CD14-positive monocyte (primary cell): ENCODE data around the gene MIA2. TPM values are rescaled to one million over a fixed set of nuclear protein-coding genes. Genes with fewer than 3 reads are reported as not detected.
A peak's percentile ranks its signal among the peaks of the same experiment; 100 is the strongest.

Source experiments
- DNase-seq, 3 donors: peaks; one replicate each; pipeline ENCODE4 v3.0.0-alpha.2; 2011 to 2022
- H2AFZ ChIP-seq: 2 replicates; pipeline ENCODE4 v1.6.0; 2012; ENCODE audit warnings: mild to moderate bottlenecking, low read depth, low read length, inconsistent platforms; ENCODE audit not compliant: insufficient read depth, poor library complexity, severe bottlenecking
- H3K27ac ChIP-seq, 2 donors: 1 replicate in 1 of 2; 2 replicates in 1 of 2; pipeline ENCODE4 v1.5.1; 2012 to 2013; ENCODE audit warnings: low read length in 2 of 2, control low read depth in 1 of 2, inconsistent platforms in 1 of 2, low read depth in 1 of 2, mild to moderate bottlenecking in 1 of 2
- H3K27me3 ChIP-seq, 2 donors: one replicate each; pipeline versions ENCODE4 v1.6.0 to v1.6.1; 2011 to 2013; ENCODE audit warnings: low read length in 2 of 2; ENCODE audit not compliant: control insufficient read depth in 2 of 2, insufficient read depth in 2 of 2
- H3K36me3 ChIP-seq, 2 donors: replicated peaks in 1 of 2; 1 replicate in 1 of 2; 2 replicates in 1 of 2; pipeline versions ENCODE4 v1.5.1 to v1.6.1; 2012 to 2013; ENCODE audit warnings: low read length in 2 of 2, control low read depth in 1 of 2, inconsistent platforms in 1 of 2, mild to moderate bottlenecking in 1 of 2; ENCODE audit not compliant: insufficient read depth in 2 of 2, control insufficient read depth in 1 of 2
- H3K4me1 ChIP-seq, 2 donors: 1 replicate in 1 of 2; 2 replicates in 1 of 2; pipeline versions ENCODE4 v1.5.1 to v1.6.1; 2012 to 2013; ENCODE audit warnings: low read length in 2 of 2, control low read depth in 1 of 2, inconsistent platforms in 1 of 2, mild to moderate bottlenecking in 1 of 2, moderate library complexity in 1 of 2; ENCODE audit not compliant: insufficient read depth in 2 of 2, control insufficient read depth in 1 of 2
- H3K4me2 ChIP-seq: replicated peaks from 2 replicates; pipeline ENCODE3; 2012; ENCODE audit warnings: low read length, moderate library complexity, mild to moderate bottlenecking; ENCODE audit not compliant: poor library complexity, severe bottlenecking; ENCODE audit errors: extremely low read depth
- H3K4me3 ChIP-seq, 3 experiments: fragments of 200-600 bp in 1 of 3; sonication (generic) in 1 of 3; replicated peaks in 1 of 3; 1 replicate in 2 of 3; 2 replicates in 1 of 3; pipeline ENCODE4 v1.5.1; 2011 to 2013; ENCODE audit warnings: low read length in 3 of 3, mild to moderate bottlenecking in 3 of 3, control low read depth in 2 of 3, low read depth in 2 of 3, inconsistent platforms in 1 of 3, moderate library complexity in 1 of 3
- H3K79me2 ChIP-seq: 2 replicates; pipeline ENCODE4 v1.6.0; 2012; ENCODE audit warnings: mild to moderate bottlenecking, control low read depth, inconsistent platforms, low read length, moderate library complexity; ENCODE audit not compliant: insufficient read depth
- H3K9ac ChIP-seq: 2 replicates; pipeline ENCODE4 v1.6.0; 2017; ENCODE audit warnings: low read length, mild to moderate bottlenecking; ENCODE audit not compliant: insufficient read depth, poor library complexity, severe bottlenecking
- H3K9me3 ChIP-seq, 2 donors: replicated peaks in 1 of 2; 1 replicate in 1 of 2; 2 replicates in 1 of 2; pipeline versions ENCODE4 v1.5.1 to v1.6.1; 2012 to 2013; ENCODE audit warnings: low read length in 2 of 2, control low read depth in 1 of 2; ENCODE audit not compliant: control insufficient read depth in 1 of 2, insufficient read depth in 1 of 2
- H4K20me1 ChIP-seq: 2 replicates; pipeline ENCODE4 v1.6.0; 2012; ENCODE audit warnings: mild to moderate bottlenecking, low read length, control low read depth, moderate library complexity; ENCODE audit not compliant: insufficient read depth
- H3K27ac Mint-ChIP-seq, 7 donors: one replicate each; pipeline ENCODE4 v1.8.0; 2020; ENCODE audit warnings: mild to moderate bottlenecking in 7 of 7, mixed read lengths in 7 of 7, moderate library complexity in 6 of 7, inconsistent platforms in 2 of 7
- H3K27me3 Mint-ChIP-seq, 3 donors: one replicate each; pipeline ENCODE4 v1.8.0; 2021 to 2022; ENCODE audit warnings: low read depth in 3 of 3, mild to moderate bottlenecking in 3 of 3, mixed read lengths in 3 of 3, moderate library complexity in 3 of 3, inconsistent platforms in 1 of 3
- H3K36me3 Mint-ChIP-seq, 2 donors: one replicate each; pipeline ENCODE4 v1.8.0; 2020; ENCODE audit warnings: mixed read lengths in 2 of 2, inconsistent platforms in 1 of 2, mild to moderate bottlenecking in 1 of 2
- H3K4me1 Mint-ChIP-seq: one replicate; pipeline ENCODE4 v1.8.0; 2020; ENCODE audit warnings: mild to moderate bottlenecking, mixed read lengths
- H3K4me3 Mint-ChIP-seq, 2 donors: one replicate each; pipeline ENCODE4 v1.8.0; 2020; ENCODE audit warnings: mild to moderate bottlenecking in 2 of 2, mixed read lengths in 2 of 2, moderate library complexity in 1 of 2
- H3K9me3 Mint-ChIP-seq, 7 donors: one replicate each; pipeline ENCODE4 v1.8.0; 2020 to 2022; ENCODE audit warnings: mixed read lengths in 7 of 7, mild to moderate bottlenecking in 6 of 7, moderate library complexity in 6 of 7, inconsistent platforms in 2 of 7
- CTCF ChIP-seq: fragments of 200-600 bp; IDR thresholded peaks from one replicate; pipeline ENCODE4 v1.8.0; 2022; ENCODE audit warnings: antibody characterized with exemption, mild to moderate bottlenecking
- WGBS: methylation state at CpG from one replicate; pipeline ENCODE4 v1.1.5; 2013; ENCODE audit warnings: missing lambda C conversion rate; ENCODE audit not compliant: insufficient coverage; 5-methylcytosine and 5-hydroxymethylcytosine counted together
- intact Hi-C, 2 donors: fragments of 100-400 bp; cut with micrococcal nuclease; formaldehyde crosslinking; loops; one replicate each; pipeline versions ENCODE4 v1.15.0 to v1.15.1; 2023
- polyA plus RNA-seq, 3 donors: library from polyadenylated mRNA; depleted of rRNA in 1 of 3; unstranded in 2 of 3; stranded (reverse) in 1 of 3; fragments of 300-500 nt in 2 of 3; fragments of >200 nt in 1 of 3; fragmentation: Illumina TruSeq in 2 of 3; gene quantifications; 1 replicate in 2 of 3; 2 replicates in 1 of 3; pipeline ENCODE4 v1.2.3, GENCODE V29; 2012 to 2021

Gene MIA2
- polyA plus RNA-seq, 3 donors: 19.1 to 24.6 (median 20.0) TPM

DNA sequence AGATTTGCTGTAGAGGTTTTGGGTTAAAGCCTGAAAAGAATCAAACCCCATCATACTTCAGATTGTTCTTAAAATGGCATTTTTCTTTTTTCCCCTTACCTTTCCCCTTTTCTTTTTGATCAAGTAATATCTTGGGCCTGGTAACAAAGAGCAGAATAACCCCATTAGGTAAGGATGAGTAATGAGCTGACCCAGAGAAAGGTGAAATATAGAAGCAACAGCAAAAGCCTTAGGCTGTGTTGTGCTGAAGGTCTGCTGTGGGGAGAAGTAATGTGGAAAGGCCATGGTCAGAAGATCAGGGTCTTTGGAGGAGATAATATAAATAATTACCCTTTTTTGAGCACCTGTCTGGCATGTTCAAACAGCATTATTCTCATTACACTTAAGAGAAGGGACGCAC, 42.3 kb downstream of the MIA2 start:
- intact Hi-C loops: no loop called here
- Histone ChIP-seq H3K79me2 (peaks cover 82% of the 10 kb centered on the region), H3K27ac (peak overlapping the region in 1 of 2 donors; percentile 21), H2AFZ (no peak overlapping the region), H3K4me2 (no peak overlapping the region), H3K27me3 (no peaks in the 10 kb centered on the region), H3K9ac (no peak overlapping the region), H3K9me3 (peaks cover 0 to 6% of the 10 kb centered on the region in 2 donors), H3K4me1 (peaks cover 0 to 4% of the 10 kb centered on the region in 2 donors), H3K36me3 (peaks cover 20 to 32% of the 10 kb centered on the region in 2 donors), H3K4me3 (no peak overlapping the region), H4K20me1 (peaks cover 75% of the 10 kb centered on the region)
- no peak for DNase-seq
- Mint-ChIP-seq H3K9me3 (peaks cover 0 to 12% (median 7%) of the 10 kb centered on the region in 7 donors), H3K4me1 (peaks cover 42% of the 10 kb centered on the region), H3K4me3 (no peak overlapping the region), H3K27ac (peak overlapping the region in 2 of 7 donors; percentile 72 to 75), H3K27me3 (peaks cover 0 to 3% (median 2%) of the 10 kb centered on the region in 3 donors), H3K36me3 (peaks cover 28 to 47% of the 10 kb centered on the region in 2 donors)
- no peak for TF ChIP-seq CTCF
- WGBS: no CpG with 5 or more reads among the region's 1 CpG

- peaks cover 0 to 11% (median 3%) of the 10 kb centered on the region in 7 donors for H3K9me3 Mint-ChIP-seq
- H3K4me3 Mint-ChIP-seq: no peak overlapping the region
- H4K20me1 ChIP-seq: peaks cover 69% of the 10 kb centered on the region
- H3K36me3 Mint-ChIP-seq: peaks cover 33 to 50% of the 10 kb centered on the region in 2 donors
- H3K27ac Mint-ChIP-seq: peak overlapping the region in 4 of 7 donors; percentile 30 to 76 (median 54)
- no CpG with 5 or more reads among the region's 2 CpGs for WGBS
- H3K36me3 ChIP-seq: peaks cover 25 to 38% of the 10 kb centered on the region in 2 donors
- H3K27ac ChIP-seq: peak overlapping the region in 1 of 2 donors; percentile 21
- DNase-seq: no peak
- no peak for TF ChIP-seq CTCF
- H2AFZ ChIP-seq: no peak overlapping the region
- intact Hi-C loops: no loop called here
- no peak overlapping the region for H3K4me2 ChIP-seq
- peaks cover 0 to 4% of the 10 kb centered on the region in 2 donors for H3K4me1 ChIP-seq
- peaks cover 38% of the 10 kb centered on the region for H3K4me1 Mint-ChIP-seq
- H3K27me3 ChIP-seq: no peaks in the 10 kb centered on the region
- peaks cover 76% of the 10 kb centered on the region for H3K79me2 ChIP-seq
- H3K27me3 Mint-ChIP-seq: peaks cover 0 to 3% (median 2%) of the 10 kb centered on the region in 3 donors
- no peak overlapping the region for H3K4me3 ChIP-seq
- H3K9me3 ChIP-seq: peaks cover 0 to 4% of the 10 kb centered on the region in 2 donors
- H3K9ac ChIP-seq: no peak overlapping the region
Measured at GRCh38 chr14:39276579-39277114, 42.9 kb downstream of the MIA2 start.
